ENCODE measurements around the gene LARGE1.

- TF ChIP-seq BHLHE40 (IDR thresholded peaks at IDR 0.05; ENCODE audit: low read depth, low read length) (no peak), CTCF (conservative IDR thresholded peaks at IDR 0.05; ENCODE audit: low read depth, low read length) (no peak), POLR2A (IDR thresholded peaks at IDR 0.05; ENCODE audit: low read depth, low read length) (no peak), MAFK (IDR thresholded peaks at IDR 0.05; ENCODE audit: low read depth, low read length) (no peak), CEBPB (IDR thresholded peaks at IDR 0.05; ENCODE audit: low read depth, low read length) (no peak)
Observed at GRCh38 chr22:33677536-33677935, 242.7 kb downstream of the LARGE1 start.

All from IMR-90 (cell line).